NCI-H82 (cell line): Measurements from ENCODE around the gene SPOP.
"Not testable (repeated sequence)": the region's sequence is repeated elsewhere in the genome, so short reads cannot be mapped to it uniquely, and the experiment has no call there.

Experiments
- DNase-seq: peaks from one replicate; lab custom pipeline; 2025; lab: John Stamatoyannopoulos, UW

The SPOP gene

GRCh38 chr17:49695698-49696232 is 17.9 kb upstream of the SPOP start:
- no peak for DNase-seq

- peak; percentile 69 for DNase-seq
These were observed 17.2 kb upstream of the SPOP start for GRCh38 chr17:49694847-49695697.

GRCh38 chr17:49692751-49693150 is 14.9 kb upstream of the SPOP start:
- no peak for DNase-seq

- DNase-seq = no peak
These were observed 13.8 kb upstream of the SPOP start for GRCh38 chr17:49691677-49692191.

- no peak for DNase-seq
These were observed 13.3 kb upstream of the SPOP start for GRCh38 chr17:49691086-49691676.

- peak; percentile 90 for DNase-seq
These were observed 12.4 kb upstream of the SPOP start for GRCh38 chr17:49690256-49690655.

GRCh38 chr17:49688848-49689247 is 11.0 kb upstream of the SPOP start:
- DNase-seq = no peak

GRCh38 chr17:49687878-49688491 is 10.1 kb upstream of the SPOP start:
- no peak for DNase-seq

GRCh38 chr17:49681106-49681979 is 3.4 kb upstream of the SPOP start:
- peak; percentile 44 for DNase-seq

- no peak for DNase-seq
These were observed 2.4 kb upstream of the SPOP start for GRCh38 chr17:49680314-49680713.

- peak; percentile 97 for DNase-seq
These were observed 564 bp downstream of the SPOP start for GRCh38 chr17:49677134-49677932.

GRCh38 chr17:49676276-49676868 is 1.5 kb downstream of the SPOP start:
- DNase-seq = no peak

- no peak for DNase-seq
These were observed 3.4 kb downstream of the SPOP start for GRCh38 chr17:49674507-49674906.

GRCh38 chr17:49673679-49674078 is 4.2 kb downstream of the SPOP start:
- DNase-seq = not testable (repeated sequence)

- no peak for DNase-seq
These were observed 7.3 kb downstream of the SPOP start for GRCh38 chr17:49670641-49671040.

GRCh38 chr17:49670002-49670401 is 7.9 kb downstream of the SPOP start:
- DNase-seq = no peak

GRCh38 chr17:49667854-49668253 is 10.0 kb downstream of the SPOP start:
- DNase-seq = no peak

- no peak for DNase-seq
These were observed 13.1 kb downstream of the SPOP start for GRCh38 chr17:49664706-49665211.

GRCh38 chr17:49659661-49660382 is 18.1 kb downstream of the SPOP start:
- no peak for DNase-seq
